Measurements from ENCODE around the gene CCDC15.

The CCDC15 gene

GRCh38 chr11:124951341-124951740, 2.7 kb upstream of the CCDC15 start (continued):
- TF ChIP-seq TOX (CRISPR knock-in tag; IDR thresholded peaks at IDR 0.05; ENCODE audit: borderline replicate concordance): no peak
- TF ChIP-seq SNAI2 (CRISPR knock-in tag; IDR thresholded peaks at IDR 0.05): no peak
- TF ChIP-seq CSDC2 (CRISPR knock-in tag; IDR thresholded peaks at IDR 0.05): no peak
- TF ChIP-seq CREB5 (CRISPR knock-in tag; IDR thresholded peaks at IDR 0.05; ENCODE audit: low read depth): no peak
- TF ChIP-seq ZC3H10 (CRISPR knock-in tag; IDR thresholded peaks at IDR 0.05): no peak
- TF ChIP-seq ZNF70 (CRISPR knock-in tag; IDR thresholded peaks at IDR 0.05): no peak
- TF ChIP-seq ESRRG (CRISPR knock-in tag; IDR thresholded peaks at IDR 0.05): no peak

- no peak for ATAC-seq
- TF ChIP-seq RARB (CRISPR knock-in tag; IDR thresholded peaks at IDR 0.05) (no peak), ZNF565 (CRISPR knock-in tag; conservative IDR thresholded peaks at IDR 0.05; ENCODE audit: low read depth) (no peak), CREB5 (CRISPR knock-in tag; IDR thresholded peaks at IDR 0.05; ENCODE audit: low read depth) (no peak), PPARA (CRISPR knock-in tag; IDR thresholded peaks at IDR 0.05; ENCODE audit: borderline replicate concordance) (no peak), TOX (CRISPR knock-in tag; IDR thresholded peaks at IDR 0.05; ENCODE audit: borderline replicate concordance) (no peak), ZC3H10 (CRISPR knock-in tag; IDR thresholded peaks at IDR 0.05) (no peak), ZFP3 (CRISPR knock-in tag; IDR thresholded peaks at IDR 0.05) (no peak), PATZ1 (CRISPR knock-in tag; IDR thresholded peaks at IDR 0.05; ENCODE audit: borderline replicate concordance) (no peak), CSDC2 (CRISPR knock-in tag; IDR thresholded peaks at IDR 0.05) (no peak), ISL1 (CRISPR knock-in tag; IDR thresholded peaks at IDR 0.05) (no peak), CSRNP3 (CRISPR knock-in tag; IDR thresholded peaks at IDR 0.05) (no peak), SNAI2 (CRISPR knock-in tag; IDR thresholded peaks at IDR 0.05) (no peak)
These were observed 571 bp downstream of the CCDC15 start for GRCh38 chr11:124954590-124954955.

GRCh38 chr11:124955035-124955434, 1.0 kb downstream of the CCDC15 start:
- TF ChIP-seq TSHZ2 (CRISPR knock-in tag; IDR thresholded peaks at IDR 0.05) (no peak), ZNF565 (CRISPR knock-in tag; conservative IDR thresholded peaks at IDR 0.05; ENCODE audit: low read depth) (no peak), ZNF8 (CRISPR knock-in tag; IDR thresholded peaks at IDR 0.05) (no peak), TOX (CRISPR knock-in tag; IDR thresholded peaks at IDR 0.05; ENCODE audit: borderline replicate concordance) (no peak), OSR1 (CRISPR knock-in tag; IDR thresholded peaks at IDR 0.05) (no peak), CREB5 (CRISPR knock-in tag; IDR thresholded peaks at IDR 0.05; ENCODE audit: low read depth) (no peak), ESRRG (CRISPR knock-in tag; IDR thresholded peaks at IDR 0.05) (no peak), CSRNP3 (CRISPR knock-in tag; IDR thresholded peaks at IDR 0.05) (no peak), SNAI2 (CRISPR knock-in tag; IDR thresholded peaks at IDR 0.05) (no peak), ZFP3 (CRISPR knock-in tag; IDR thresholded peaks at IDR 0.05) (no peak), GLIS3 (CRISPR knock-in tag; IDR thresholded peaks at IDR 0.05) (no peak), ZFP30 (CRISPR knock-in tag; IDR thresholded peaks at IDR 0.05) (no peak), PATZ1 (CRISPR knock-in tag; IDR thresholded peaks at IDR 0.05; ENCODE audit: borderline replicate concordance) (no peak), PPARA (CRISPR knock-in tag; IDR thresholded peaks at IDR 0.05; ENCODE audit: borderline replicate concordance) (no peak), ZNF70 (CRISPR knock-in tag; IDR thresholded peaks at IDR 0.05) (no peak), CSDC2 (CRISPR knock-in tag; IDR thresholded peaks at IDR 0.05) (no peak), BACH2 (CRISPR knock-in tag; IDR thresholded peaks at IDR 0.05; ENCODE audit: borderline replicate concordance) (no peak), ARNTL (CRISPR knock-in tag; IDR thresholded peaks at IDR 0.05; ENCODE audit: borderline replicate concordance, low read depth) (no peak)
- ATAC-seq: no peak

All from SK-N-SH treated with all-trans-retinoic acid at 6 μM for 48 hours (cell line).